HG03139 (cell line): ENCODE data around the gene SHISAL2B.
"Not testable (repeated sequence)": the region's sequence is repeated elsewhere in the genome, so short reads cannot be mapped to it uniquely, and the experiment has no call there.

Experiments
- ATAC-seq: cut with Tn5 transposase; IDR thresholded peaks from one replicate; pipeline ENCODE4 v1.9.1; 2021; ENCODE audit not compliant: unreplicated experiment

The SHISAL2B gene

GRCh38 chr5:64690417-64691151 is at the start of gene SHISAL2B:
SHISAL2B (plus strand) TSS chr5:64690503; CDS start chr5:64690624, 121 bp downstream.
- no peak for ATAC-seq

- no peak for ATAC-seq
These were observed 45.5 kb upstream of the SHISAL2B start for GRCh38 chr5:64644831-64645230.

DNA sequence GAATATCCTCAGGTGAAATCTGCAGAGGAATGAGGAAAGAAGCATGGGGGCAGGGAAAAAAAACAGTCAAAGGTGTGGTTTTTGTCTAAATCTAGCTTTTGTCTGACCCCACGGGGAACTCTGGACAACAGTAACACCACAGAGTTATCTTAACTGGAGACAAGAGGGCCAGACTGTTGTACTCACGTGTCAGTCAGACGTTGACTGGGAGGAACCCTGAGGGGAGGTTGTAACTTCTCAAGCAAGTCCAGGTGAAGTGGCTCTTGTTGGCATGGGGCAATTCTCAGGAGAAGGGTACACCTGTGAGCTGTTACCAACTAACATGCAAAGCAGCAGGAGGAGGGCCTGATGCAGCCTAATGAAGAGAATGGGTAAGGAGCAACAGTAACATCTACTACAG is 44.1 kb upstream of the SHISAL2B start:
- ATAC-seq, result no peak

- ATAC-seq, result no peak
These were observed 40.8 kb upstream of the SHISAL2B start for GRCh38 chr5:64649512-64649911.

GRCh38 chr5:64653766-64654560 is 36.3 kb upstream of the SHISAL2B start:
- ATAC-seq, result no peak

DNA sequence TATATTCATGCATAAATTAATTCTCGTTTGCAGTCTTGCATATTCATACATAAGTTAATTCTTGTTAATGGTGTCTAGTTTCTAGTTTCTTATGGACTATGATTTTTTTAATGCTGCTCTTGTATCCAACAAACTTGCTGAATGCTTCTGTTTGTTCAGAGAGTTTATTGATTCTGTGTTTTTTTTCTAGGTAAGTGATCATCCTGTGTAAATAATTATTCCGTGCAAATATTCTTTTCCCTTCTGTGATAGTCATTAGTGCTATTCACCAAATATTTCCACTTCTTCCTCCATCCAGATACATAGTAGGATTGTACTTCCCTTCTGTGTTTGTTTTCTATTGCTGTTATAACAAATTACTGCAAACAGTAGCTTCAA is 35.8 kb upstream of the SHISAL2B start:
- no peak for ATAC-seq

GRCh38 chr5:64655596-64655995 is 34.7 kb upstream of the SHISAL2B start:
- ATAC-seq, result no peak

- no peak for ATAC-seq
These were observed 31.0 kb upstream of the SHISAL2B start for GRCh38 chr5:64659289-64659688.

- not testable (repeated sequence) for ATAC-seq
These were observed 27.1 kb upstream of the SHISAL2B start for GRCh38 chr5:64663181-64663580.

- ATAC-seq, result no peak
These were observed 25.1 kb upstream of the SHISAL2B start for GRCh38 chr5:64665243-64665642.

- ATAC-seq, result no peak
These were observed 24.2 kb upstream of the SHISAL2B start for GRCh38 chr5:64666078-64666477.

DNA sequence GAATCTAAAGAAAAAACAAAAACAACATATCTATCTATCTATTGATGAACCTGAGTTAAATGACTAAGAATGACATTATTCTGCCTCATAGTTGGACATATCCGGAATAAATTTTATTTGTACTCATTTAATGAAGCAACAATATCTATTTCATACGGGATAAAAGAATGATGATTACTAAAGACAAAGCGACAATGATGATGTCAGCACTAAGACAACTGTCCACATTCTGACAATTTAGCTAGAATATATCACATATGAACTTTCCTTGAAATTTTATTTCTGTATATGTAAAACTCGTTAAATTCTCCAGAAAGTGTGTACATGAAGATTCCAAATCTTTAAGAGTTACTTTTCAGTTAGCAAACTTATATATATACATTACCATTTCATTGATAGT is 23.2 kb upstream of the SHISAL2B start:
- no peak for ATAC-seq

- no peak for ATAC-seq
These were observed 20.0 kb upstream of the SHISAL2B start for GRCh38 chr5:64670277-64670676.

GRCh38 chr5:64671678-64672077 is 18.6 kb upstream of the SHISAL2B start:
- ATAC-seq, result no peak

- no peak for ATAC-seq
These were observed 11.9 kb upstream of the SHISAL2B start for GRCh38 chr5:64678374-64678773.

GRCh38 chr5:64680289-64680688 is 10.0 kb upstream of the SHISAL2B start:
- no peak for ATAC-seq

GRCh38 chr5:64682608-64683007 is 7.7 kb upstream of the SHISAL2B start:
- ATAC-seq, result no peak

- ATAC-seq, result no peak
These were observed 4.4 kb upstream of the SHISAL2B start for GRCh38 chr5:64685866-64686265.

- ATAC-seq, result no peak
These were observed 1.9 kb upstream of the SHISAL2B start for GRCh38 chr5:64688391-64688790.

GRCh38 chr5:64688965-64689364 is 1.3 kb upstream of the SHISAL2B start:
- ATAC-seq, result no peak

DNA sequence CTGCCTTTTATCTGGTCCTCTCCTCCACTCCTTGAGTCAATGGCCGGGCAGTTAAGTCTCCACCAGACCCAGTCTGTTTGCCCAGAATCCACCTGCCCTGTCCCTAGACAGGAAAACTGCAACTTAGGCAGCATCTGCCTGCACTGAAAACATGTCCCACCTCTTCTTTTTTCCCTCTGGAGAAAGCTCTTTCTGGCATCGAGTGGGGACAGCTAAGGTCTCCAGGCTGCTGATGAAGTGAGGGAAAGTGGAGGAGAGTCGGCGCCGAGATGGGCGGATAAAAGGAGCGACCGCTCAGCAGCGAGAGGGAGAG is 243 bp upstream of the SHISAL2B start:
- ATAC-seq, result no peak

DNA sequence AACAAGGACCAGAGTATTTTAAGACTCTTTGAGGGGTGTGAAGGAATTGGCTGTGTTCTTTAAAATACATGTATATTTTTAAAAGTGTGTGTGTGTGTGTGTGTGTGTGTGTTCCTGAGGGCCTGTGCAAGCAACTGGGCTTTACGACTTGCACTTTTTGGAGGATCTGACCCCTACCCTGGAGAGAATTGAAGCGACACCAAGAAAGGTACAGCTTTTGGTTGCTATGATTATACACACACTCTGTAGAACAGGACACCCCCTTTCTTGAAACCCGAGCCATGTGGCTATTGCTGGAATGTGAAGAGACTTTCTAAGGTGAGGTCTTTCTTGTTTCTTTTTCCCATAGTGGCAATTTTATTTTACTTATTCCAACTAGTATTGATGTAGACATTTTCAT is 988 bp downstream of the SHISAL2B start:
- ATAC-seq, result no peak

DNA sequence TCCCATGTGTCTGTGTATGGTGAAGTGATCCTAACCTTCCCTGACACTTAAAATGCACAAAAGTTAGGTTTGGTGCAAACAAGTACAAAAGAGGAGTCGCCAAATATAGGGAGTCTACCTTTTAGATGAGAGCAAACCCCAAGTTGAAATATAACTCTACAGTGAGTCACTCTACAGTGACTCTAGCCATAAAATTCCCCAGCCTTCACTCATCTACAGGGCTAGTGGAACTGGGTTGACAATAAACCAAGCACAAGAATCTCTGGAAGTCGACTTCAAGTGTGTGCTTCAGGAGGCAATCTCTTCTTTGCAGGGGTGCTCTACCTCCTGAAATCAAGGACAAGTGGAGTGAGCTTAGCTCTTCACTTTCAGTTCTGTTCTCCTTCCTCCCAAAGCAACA is 3.3 kb downstream of the SHISAL2B start:
- no peak for ATAC-seq
